PFSK-1 (cell line): ENCODE results near the gene CFAP20DC.

ENCODE experiments used
- POLR2AphosphoS5 ChIP-seq: IDR thresholded peaks from 2 replicates; pipeline ENCODE4 v1.6.1; 2012; ENCODE audit warnings: low read depth, mild to moderate bottlenecking, control low read depth, low read length, moderate library complexity
- SIN3A ChIP-seq: IDR thresholded peaks from 2 replicates; pipeline ENCODE4 v1.6.1; 2012; ENCODE audit warnings: mild to moderate bottlenecking, low read length, moderate library complexity, borderline replicate concordance; ENCODE audit not compliant: insufficient read depth
- TF ChIP-seq, protein P1 (sequence below), 2 experiments: IDR thresholded peaks; 2 replicates each; pipeline versions ENCODE4 v1.6.1 to v1.8.0; 2011 to 2012; ENCODE audit warnings: low read depth in 2 of 2, low read length in 2 of 2, control low read depth in 1 of 2, inconsistent platforms in 1 of 2, mild to moderate bottlenecking in 1 of 2, moderate library complexity in 1 of 2; ENCODE audit not compliant: insufficient read depth in 1 of 2

DNA sequence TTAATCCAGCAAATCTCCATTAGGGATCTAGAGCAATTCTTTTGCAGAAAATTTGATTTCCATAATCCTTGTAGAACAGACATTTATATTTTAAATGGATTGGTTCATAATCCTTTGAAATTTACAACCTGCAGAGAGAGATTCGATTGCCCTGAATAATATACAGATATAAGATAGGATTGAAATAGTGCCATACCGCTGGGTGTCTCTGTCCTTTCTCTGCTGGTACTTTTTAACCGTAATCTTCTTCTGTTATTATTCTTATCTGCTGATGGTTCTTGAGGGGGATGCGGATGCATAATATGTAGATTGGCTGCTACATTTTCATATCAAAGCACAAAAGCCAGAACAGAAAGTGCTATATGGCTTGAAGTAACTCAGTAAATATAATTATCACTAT is 182.2 kb downstream of the CFAP20DC start:
- TF ChIP-seq POLR2AphosphoS5 (no peak), SIN3A (no peak)
- TF ChIP-seq, protein P1, sequence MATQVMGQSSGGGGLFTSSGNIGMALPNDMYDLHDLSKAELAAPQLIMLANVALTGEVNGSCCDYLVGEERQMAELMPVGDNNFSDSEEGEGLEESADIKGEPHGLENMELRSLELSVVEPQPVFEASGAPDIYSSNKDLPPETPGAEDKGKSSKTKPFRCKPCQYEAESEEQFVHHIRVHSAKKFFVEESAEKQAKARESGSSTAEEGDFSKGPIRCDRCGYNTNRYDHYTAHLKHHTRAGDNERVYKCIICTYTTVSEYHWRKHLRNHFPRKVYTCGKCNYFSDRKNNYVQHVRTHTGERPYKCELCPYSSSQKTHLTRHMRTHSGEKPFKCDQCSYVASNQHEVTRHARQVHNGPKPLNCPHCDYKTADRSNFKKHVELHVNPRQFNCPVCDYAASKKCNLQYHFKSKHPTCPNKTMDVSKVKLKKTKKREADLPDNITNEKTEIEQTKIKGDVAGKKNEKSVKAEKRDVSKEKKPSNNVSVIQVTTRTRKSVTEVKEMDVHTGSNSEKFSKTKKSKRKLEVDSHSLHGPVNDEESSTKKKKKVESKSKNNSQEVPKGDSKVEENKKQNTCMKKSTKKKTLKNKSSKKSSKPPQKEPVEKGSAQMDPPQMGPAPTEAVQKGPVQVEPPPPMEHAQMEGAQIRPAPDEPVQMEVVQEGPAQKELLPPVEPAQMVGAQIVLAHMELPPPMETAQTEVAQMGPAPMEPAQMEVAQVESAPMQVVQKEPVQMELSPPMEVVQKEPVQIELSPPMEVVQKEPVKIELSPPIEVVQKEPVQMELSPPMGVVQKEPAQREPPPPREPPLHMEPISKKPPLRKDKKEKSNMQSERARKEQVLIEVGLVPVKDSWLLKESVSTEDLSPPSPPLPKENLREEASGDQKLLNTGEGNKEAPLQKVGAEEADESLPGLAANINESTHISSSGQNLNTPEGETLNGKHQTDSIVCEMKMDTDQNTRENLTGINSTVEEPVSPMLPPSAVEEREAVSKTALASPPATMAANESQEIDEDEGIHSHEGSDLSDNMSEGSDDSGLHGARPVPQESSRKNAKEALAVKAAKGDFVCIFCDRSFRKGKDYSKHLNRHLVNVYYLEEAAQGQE (IDR thresholded peaks at IDR 0.05; ENCODE audit: insufficient read depth in 1 of 2, low read depth in 2 of 2, low read length in 2 of 2), result no peak
